Keratinocyte (primary cell): Measurements from ENCODE around the gene PDE1C. TPM values are rescaled to one million over a fixed set of nuclear protein-coding genes. Genes with fewer than 3 reads are reported as not detected.

Source experiments
- DNase-seq: peaks from one replicate; pipeline ENCODE4 v3.0.0-alpha.2; 2011; ENCODE audit warnings: low read depth, missing footprints, low spot score
- FAIRE-seq: peaks from 2 replicates; lab custom pipeline; 2011; peaks lifted over from hg19 to GRCh38; lab: Jason Lieb, UNC
- H2AFZ ChIP-seq: 2 replicates; pipeline ENCODE4 v1.6.0; 2012; ENCODE audit warnings: low read length, control low read depth, inconsistent platforms; ENCODE audit not compliant: control insufficient read depth
- H3K27ac ChIP-seq: 2 replicates; pipeline ENCODE4 v1.5.1; 2011; ENCODE audit warnings: low read length; ENCODE audit not compliant: control insufficient read depth, insufficient read depth
- H3K27me3 ChIP-seq: 3 replicates; pipeline ENCODE4 v1.6.0; 2011; ENCODE audit warnings: low read length; ENCODE audit not compliant: control insufficient read depth, insufficient read depth; ENCODE audit errors: extremely low read depth
- H3K36me3 ChIP-seq, 2 experiments: 2 replicates in 1 of 2; 3 replicates in 1 of 2; pipeline ENCODE4 v1.5.1; 2011; ENCODE audit warnings: low read length in 2 of 2, mild to moderate bottlenecking in 1 of 2; ENCODE audit not compliant: control insufficient read depth in 2 of 2, insufficient read depth in 2 of 2; ENCODE audit errors: extremely low read depth in 1 of 2
- H3K4me1 ChIP-seq: 3 replicates; pipeline ENCODE4 v1.5.1; 2011; ENCODE audit warnings: low read length; ENCODE audit not compliant: control insufficient read depth, insufficient read depth; ENCODE audit errors: extremely low read depth
- H3K4me2 ChIP-seq: 3 replicates; pipeline ENCODE4 v1.6.0; 2011; ENCODE audit warnings: low read depth, low read length; ENCODE audit not compliant: control insufficient read depth, insufficient read depth; ENCODE audit errors: extremely low read depth
- H3K4me3 ChIP-seq, 3 experiments: fragments of 200-600 bp in 1 of 3; sonication (generic) in 1 of 3; 2 replicates in 2 of 3; 3 replicates in 1 of 3; pipeline ENCODE4 v1.5.1; 2011 to 2016; ENCODE audit warnings: low read length in 3 of 3, mild to moderate bottlenecking in 3 of 3, control low read depth in 2 of 3, inconsistent platforms in 1 of 3, low read depth in 1 of 3, mixed read lengths in 1 of 3, mixed run types in 1 of 3, moderate library complexity in 1 of 3; ENCODE audit not compliant: control insufficient read depth in 2 of 3, insufficient read depth in 2 of 3; ENCODE audit errors: extremely low read depth in 1 of 3
- H3K79me2 ChIP-seq: 2 replicates; pipeline ENCODE4 v1.6.0; 2012; ENCODE audit warnings: low read length; ENCODE audit not compliant: control insufficient read depth, insufficient read depth
- H3K9ac ChIP-seq: 3 replicates; pipeline ENCODE4 v1.6.0; 2011; ENCODE audit warnings: low read length; ENCODE audit not compliant: control insufficient read depth, insufficient read depth; ENCODE audit errors: extremely low read depth
- H3K9me1 ChIP-seq: 3 replicates; pipeline ENCODE4 v1.6.0; 2011; ENCODE audit warnings: low read length; ENCODE audit not compliant: control insufficient read depth, insufficient read depth; ENCODE audit errors: extremely low read depth
- H3K9me3 ChIP-seq: 2 replicates; pipeline ENCODE4 v1.5.1; 2012; ENCODE audit warnings: low read depth, low read length; ENCODE audit not compliant: control insufficient read depth
- H4K20me1 ChIP-seq: 3 replicates; pipeline ENCODE4 v1.6.0; 2011; ENCODE audit warnings: low read length; ENCODE audit not compliant: control insufficient read depth, insufficient read depth; ENCODE audit errors: extremely low read depth
- EZH2 ChIP-seq: IDR thresholded peaks from one replicate; pipeline ENCODE4 v1.6.1; 2012; ENCODE audit warnings: inconsistent platforms, mild to moderate bottlenecking, low read length, moderate library complexity
- dilution Hi-C: fragments of 300-500 bp; cut with MboI; formaldehyde crosslinking; loops from one replicate; pipeline ENCODE4 v1.7.0; 2020; ENCODE audit warnings: low sequenced_read_pairs; ENCODE audit not compliant: extremely low pct_ligation_motif_present
- polyA plus RNA-seq, 5 experiments: library from polyadenylated mRNA; depleted of rRNA in 3 of 5; stranded (reverse) in 3 of 5; stranded (forward) in 1 of 5; unstranded in 1 of 5; fragments of >200 nt; gene quantifications; 1 replicate in 1 of 5; 2 replicates in 3 of 5; 3 replicates in 1 of 5; pipeline versions ENCODE4 v1.2.1 to v1.2.3, GENCODE V29; 2011 to 2012; ENCODE audit warnings: missing spikeins in 2 of 5, low read depth in 1 of 5, low replicate concordance in 1 of 5
- TF ChIP-seq, protein P1 (sequence below), 3 experiments: IDR thresholded peaks in 1 of 3; conservative IDR thresholded peaks in 1 of 3; optimal IDR thresholded peaks in 1 of 3; 2 replicates in 2 of 3; 3 replicates in 1 of 3; pipeline versions ENCODE3 to v1.5.1; 2011; ENCODE audit warnings: low read length in 3 of 3, mild to moderate bottlenecking in 3 of 3, moderate library complexity in 2 of 3, control low read depth in 1 of 3, inconsistent platforms in 1 of 3; ENCODE audit not compliant: insufficient read depth in 2 of 3; ENCODE audit errors: extremely low read depth in 1 of 3

PDE1C gene
- polyA plus RNA-seq, 1 donor (not counting 4 experiments of a cell fraction or from before 2014, with no cell fraction given), result 2.5 TPM

DNA sequence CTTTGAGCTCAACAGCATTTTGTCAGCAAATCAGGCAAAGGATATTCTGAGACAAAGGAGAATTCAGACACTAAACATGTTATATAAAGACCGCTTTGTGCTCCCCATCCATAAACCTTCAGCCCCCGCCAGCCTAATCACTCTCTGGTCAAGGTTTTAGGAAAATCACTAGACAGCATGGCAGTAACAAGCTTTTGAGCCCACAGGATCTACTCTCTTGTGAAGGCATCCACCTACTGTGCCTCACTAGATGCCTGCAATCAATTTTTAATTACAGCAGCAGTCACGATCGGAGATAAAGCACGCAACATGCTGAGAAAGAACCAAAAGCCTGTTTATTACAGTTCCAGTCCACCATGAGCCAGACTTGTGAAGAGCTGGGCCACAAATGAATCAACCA, 19.1 kb downstream of the PDE1C start:
- H3K9ac ChIP-seq, result no peak overlapping the region
- DNase-seq (no peak), FAIRE-seq (no peak)
- no peaks in the 10 kb centered on the region for H3K79me2 ChIP-seq
- no peaks in the 10 kb centered on the region for H3K36me3 ChIP-seq
- no peaks in the 10 kb centered on the region for H3K4me1 ChIP-seq
- no peak for TF ChIP-seq EZH2
- TF ChIP-seq, protein P1, sequence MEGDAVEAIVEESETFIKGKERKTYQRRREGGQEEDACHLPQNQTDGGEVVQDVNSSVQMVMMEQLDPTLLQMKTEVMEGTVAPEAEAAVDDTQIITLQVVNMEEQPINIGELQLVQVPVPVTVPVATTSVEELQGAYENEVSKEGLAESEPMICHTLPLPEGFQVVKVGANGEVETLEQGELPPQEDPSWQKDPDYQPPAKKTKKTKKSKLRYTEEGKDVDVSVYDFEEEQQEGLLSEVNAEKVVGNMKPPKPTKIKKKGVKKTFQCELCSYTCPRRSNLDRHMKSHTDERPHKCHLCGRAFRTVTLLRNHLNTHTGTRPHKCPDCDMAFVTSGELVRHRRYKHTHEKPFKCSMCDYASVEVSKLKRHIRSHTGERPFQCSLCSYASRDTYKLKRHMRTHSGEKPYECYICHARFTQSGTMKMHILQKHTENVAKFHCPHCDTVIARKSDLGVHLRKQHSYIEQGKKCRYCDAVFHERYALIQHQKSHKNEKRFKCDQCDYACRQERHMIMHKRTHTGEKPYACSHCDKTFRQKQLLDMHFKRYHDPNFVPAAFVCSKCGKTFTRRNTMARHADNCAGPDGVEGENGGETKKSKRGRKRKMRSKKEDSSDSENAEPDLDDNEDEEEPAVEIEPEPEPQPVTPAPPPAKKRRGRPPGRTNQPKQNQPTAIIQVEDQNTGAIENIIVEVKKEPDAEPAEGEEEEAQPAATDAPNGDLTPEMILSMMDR (optimal IDR thresholded peaks at IDR 0.05 in 1 of 3, IDR thresholded peaks at IDR 0.05 in 1 of 3, conservative IDR thresholded peaks at IDR 0.05 in 1 of 3; ENCODE audit: extremely low read depth in 1 of 3, insufficient read depth in 2 of 3, low read length in 3 of 3), result no peak
- no peak overlapping the region for H3K27ac ChIP-seq
- no peak overlapping the region for H2AFZ ChIP-seq
- H4K20me1 ChIP-seq, result no peaks in the 10 kb centered on the region
- dilution Hi-C loops, result no loop called here
- no peaks in the 10 kb centered on the region for H3K9me1 ChIP-seq
- H3K4me2 ChIP-seq, result no peak overlapping the region
- no peaks in the 10 kb centered on the region for H3K9me3 ChIP-seq
- H3K4me3 ChIP-seq, result no peak overlapping the region
- H3K27me3 ChIP-seq, result no peaks in the 10 kb centered on the region

DNA sequence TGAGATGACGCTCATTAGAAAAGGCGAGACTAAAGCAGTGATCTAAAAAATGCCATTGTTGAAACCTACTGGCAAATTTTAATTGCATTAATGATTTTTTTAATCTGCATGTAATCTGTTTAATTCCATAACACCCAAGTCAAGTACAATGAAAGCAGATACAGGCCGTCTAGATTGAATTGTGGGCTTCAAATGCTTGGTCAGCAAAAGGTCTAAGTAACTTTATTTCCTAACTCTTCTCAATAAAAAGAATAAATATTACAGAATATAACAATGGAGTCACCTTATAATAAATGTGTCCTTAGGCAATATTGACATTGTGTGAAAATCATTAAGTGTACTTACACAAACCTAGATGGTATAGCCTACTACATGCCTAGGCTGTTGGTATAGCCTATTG, 20.6 kb downstream of the PDE1C start:
- H3K9me3 ChIP-seq, result no peaks in the 10 kb centered on the region
- H3K4me3 ChIP-seq, result no peak overlapping the region
- no peak overlapping the region for H2AFZ ChIP-seq
- no peaks in the 10 kb centered on the region for H4K20me1 ChIP-seq
- H3K4me1 ChIP-seq, result no peaks in the 10 kb centered on the region
- DNase-seq, result no peak
- H3K27me3 ChIP-seq, result no peaks in the 10 kb centered on the region
- H3K9ac ChIP-seq, result no peak overlapping the region
- TF ChIP-seq EZH2, result no peak
- TF ChIP-seq, protein P1 (optimal IDR thresholded peaks at IDR 0.05 in 1 of 3, IDR thresholded peaks at IDR 0.05 in 1 of 3, conservative IDR thresholded peaks at IDR 0.05 in 1 of 3; ENCODE audit: extremely low read depth in 1 of 3, insufficient read depth in 2 of 3, low read length in 3 of 3), result no peak
- no peak overlapping the region for H3K27ac ChIP-seq
- H3K4me2 ChIP-seq, result no peak overlapping the region
- H3K9me1 ChIP-seq, result no peaks in the 10 kb centered on the region
- dilution Hi-C loops, result no loop called here
- no peak for FAIRE-seq
- no peaks in the 10 kb centered on the region for H3K36me3 ChIP-seq
- H3K79me2 ChIP-seq, result no peaks in the 10 kb centered on the region
